ENCODE data around the gene CD300LF.

DNA sequence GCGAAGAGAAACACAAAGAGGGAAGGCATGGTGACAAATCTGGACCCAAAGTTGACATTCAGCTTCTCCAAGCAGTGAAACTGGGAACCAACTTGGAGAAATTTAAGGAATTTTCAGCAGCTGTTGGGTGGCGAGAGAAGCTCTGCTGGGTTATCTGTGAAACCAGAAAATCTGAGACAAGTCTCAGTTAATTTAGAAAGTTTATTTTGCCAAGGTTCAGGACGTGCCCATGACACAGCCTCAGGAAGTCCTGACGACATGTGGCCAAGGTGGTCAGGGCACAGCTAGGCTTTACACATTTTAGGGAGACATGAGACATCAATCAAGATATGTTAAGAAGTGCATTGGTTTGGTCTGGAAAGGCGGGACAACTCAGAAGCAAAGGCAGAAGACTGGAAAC is 11.2 kb upstream of the CD300LF start:
- TF ChIP-seq, protein P1, sequence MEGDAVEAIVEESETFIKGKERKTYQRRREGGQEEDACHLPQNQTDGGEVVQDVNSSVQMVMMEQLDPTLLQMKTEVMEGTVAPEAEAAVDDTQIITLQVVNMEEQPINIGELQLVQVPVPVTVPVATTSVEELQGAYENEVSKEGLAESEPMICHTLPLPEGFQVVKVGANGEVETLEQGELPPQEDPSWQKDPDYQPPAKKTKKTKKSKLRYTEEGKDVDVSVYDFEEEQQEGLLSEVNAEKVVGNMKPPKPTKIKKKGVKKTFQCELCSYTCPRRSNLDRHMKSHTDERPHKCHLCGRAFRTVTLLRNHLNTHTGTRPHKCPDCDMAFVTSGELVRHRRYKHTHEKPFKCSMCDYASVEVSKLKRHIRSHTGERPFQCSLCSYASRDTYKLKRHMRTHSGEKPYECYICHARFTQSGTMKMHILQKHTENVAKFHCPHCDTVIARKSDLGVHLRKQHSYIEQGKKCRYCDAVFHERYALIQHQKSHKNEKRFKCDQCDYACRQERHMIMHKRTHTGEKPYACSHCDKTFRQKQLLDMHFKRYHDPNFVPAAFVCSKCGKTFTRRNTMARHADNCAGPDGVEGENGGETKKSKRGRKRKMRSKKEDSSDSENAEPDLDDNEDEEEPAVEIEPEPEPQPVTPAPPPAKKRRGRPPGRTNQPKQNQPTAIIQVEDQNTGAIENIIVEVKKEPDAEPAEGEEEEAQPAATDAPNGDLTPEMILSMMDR (IDR thresholded peaks at IDR 0.05; ENCODE audit: borderline replicate concordance, extremely low read depth, low read length, poor library complexity, severe bottlenecking): no peak
- no peak for TF ChIP-seq EZH2 (IDR thresholded peaks at IDR 0.05; ENCODE audit: borderline replicate concordance, low read depth, low read length, severe bottlenecking)
